HG03025 (cell line): ENCODE measurements around the gene RELCH.
A peak's percentile ranks its signal among the peaks of the same experiment; 100 is the strongest.

Experiments
- ATAC-seq: cut with Tn5 transposase; IDR thresholded peaks from one replicate; pipeline ENCODE4 v1.9.1; 2021; ENCODE audit warnings: mild to moderate bottlenecking, moderate library complexity; ENCODE audit not compliant: unreplicated experiment, low FRiP score

RELCH gene

GRCh38 chr18:62318228-62319180 is 131.4 kb downstream of the RELCH start:
- no peak for ATAC-seq

GRCh38 chr18:62321201-62321600 is 134.1 kb downstream of the RELCH start:
- ATAC-seq = no peak

- ATAC-seq = no peak
These were observed 136.6 kb downstream of the RELCH start for GRCh38 chr18:62323483-62324180.

DNA sequence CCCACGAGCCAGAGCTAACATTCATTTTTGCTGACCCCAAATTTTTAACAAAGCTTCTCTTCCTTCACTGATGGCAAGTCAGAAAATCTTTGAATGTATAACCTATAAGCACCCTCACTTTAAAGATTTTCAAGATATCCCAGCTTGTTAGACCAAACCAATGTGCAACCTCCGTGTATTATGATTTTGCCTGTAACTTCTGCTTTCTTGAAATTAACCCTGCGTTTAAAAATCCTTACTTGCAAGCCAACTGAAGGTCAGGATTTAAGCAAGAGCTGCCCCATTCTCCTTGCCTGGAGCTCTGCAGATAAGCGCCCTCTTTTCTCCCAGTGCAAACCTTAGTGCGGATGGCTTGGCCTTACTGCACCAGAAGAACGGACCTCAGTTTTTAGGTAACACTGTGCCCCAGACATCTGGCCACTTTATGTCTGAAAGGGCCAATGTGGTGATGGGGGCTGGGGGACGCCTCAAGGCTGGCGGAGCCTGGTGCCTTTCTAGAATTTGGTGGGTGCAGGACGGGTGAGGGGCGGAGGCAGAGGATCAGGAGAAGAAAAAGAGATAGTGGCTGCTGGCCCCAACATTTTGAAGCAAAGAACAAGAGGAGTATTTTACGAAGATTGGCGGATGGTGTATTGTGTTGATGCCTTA is 137.2 kb downstream of the RELCH start:
- peak; percentile 1 for ATAC-seq

GRCh38 chr18:62324917-62325805 is 138.1 kb downstream of the RELCH start, which contains the start of gene TNFRSF11A:
TSS of gene TNFRSF11A (plus strand) at chr18:62325310. CDS start at chr18:62325353, 43 bp downstream.
- peak; percentile 54 for ATAC-seq

GRCh38 chr18:62325806-62326645 is 139.0 kb downstream of the RELCH start:
- peak; percentile 32 for ATAC-seq

DNA sequence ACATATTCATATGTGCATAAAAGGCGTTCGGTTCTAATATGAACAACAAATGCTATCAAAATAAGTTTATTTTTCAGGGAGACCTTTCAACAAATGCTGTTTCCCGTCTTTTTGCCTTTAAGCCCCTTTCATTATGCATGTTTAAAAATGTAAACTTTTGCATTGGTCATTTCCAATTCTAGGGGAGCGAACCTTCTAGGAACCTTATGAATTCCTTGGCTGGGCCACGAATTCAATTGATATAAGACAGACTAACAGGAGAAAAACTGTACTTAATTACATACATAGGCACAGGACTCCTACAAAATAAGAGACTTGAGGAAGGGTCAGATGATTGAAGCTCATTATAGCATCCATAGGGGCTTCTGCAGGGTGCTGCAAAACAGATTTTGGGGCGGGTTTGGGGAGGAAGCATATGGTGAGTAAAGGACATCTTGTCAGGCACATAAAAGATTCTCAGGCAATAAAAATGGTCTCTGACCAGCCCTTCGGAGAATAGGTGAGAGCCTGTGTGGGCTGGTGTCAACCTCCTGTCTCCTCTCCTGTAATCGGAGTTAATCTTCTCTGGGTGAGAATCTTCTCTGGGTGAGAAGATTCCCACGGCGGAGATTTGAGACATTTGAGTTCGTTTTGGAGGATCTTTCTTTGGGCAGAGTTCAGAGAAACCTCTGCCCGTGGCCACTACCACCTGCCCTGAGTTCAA is 139.7 kb downstream of the RELCH start:
- no peak for ATAC-seq

- ATAC-seq = no peak
These were observed 140.9 kb downstream of the RELCH start for GRCh38 chr18:62327977-62328376.

DNA sequence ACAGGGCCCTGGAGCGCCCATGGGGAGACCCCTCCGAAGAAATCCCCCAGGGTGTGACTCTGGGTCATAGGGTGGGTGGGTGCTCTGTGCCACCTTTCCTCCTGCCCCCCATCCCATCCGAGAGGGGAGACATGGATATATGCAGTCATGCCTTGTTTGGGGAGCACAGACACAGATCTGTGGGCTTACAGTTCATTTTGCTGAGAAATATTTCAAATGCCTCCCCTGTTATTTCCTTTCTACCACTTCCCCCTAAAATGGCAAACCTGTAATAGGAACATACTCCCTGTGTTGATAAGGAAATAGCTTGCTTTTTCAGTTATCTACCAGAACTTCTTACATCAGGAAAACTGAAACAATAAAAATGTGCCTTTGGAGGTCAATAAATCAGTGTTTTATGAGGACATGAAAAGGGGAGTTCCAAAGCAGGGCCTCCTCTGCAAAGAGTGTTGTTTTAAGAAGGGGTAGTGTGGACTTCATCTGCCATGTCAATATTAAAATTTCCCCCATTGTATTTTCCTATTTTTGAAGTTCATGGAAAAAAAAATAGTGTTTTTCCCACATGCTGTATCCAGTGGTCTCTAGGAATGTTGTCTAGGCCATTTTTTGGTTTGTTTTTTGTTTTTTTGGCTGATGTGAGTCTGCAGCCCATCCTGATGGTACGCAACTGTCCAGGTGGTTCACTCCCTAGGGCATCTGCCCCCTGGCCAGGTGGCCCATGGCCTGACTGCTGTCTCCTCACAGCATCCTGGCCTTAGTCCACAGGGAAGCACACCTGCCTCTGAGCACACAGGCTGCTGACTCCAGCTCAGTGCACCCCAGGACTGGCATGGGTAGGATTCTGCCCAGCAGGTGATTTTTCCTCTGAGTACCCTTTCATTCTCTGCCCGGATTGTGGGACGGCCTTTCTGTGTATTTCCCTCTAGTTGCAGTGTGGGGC is 141.8 kb downstream of the RELCH start:
- no peak for ATAC-seq

DNA sequence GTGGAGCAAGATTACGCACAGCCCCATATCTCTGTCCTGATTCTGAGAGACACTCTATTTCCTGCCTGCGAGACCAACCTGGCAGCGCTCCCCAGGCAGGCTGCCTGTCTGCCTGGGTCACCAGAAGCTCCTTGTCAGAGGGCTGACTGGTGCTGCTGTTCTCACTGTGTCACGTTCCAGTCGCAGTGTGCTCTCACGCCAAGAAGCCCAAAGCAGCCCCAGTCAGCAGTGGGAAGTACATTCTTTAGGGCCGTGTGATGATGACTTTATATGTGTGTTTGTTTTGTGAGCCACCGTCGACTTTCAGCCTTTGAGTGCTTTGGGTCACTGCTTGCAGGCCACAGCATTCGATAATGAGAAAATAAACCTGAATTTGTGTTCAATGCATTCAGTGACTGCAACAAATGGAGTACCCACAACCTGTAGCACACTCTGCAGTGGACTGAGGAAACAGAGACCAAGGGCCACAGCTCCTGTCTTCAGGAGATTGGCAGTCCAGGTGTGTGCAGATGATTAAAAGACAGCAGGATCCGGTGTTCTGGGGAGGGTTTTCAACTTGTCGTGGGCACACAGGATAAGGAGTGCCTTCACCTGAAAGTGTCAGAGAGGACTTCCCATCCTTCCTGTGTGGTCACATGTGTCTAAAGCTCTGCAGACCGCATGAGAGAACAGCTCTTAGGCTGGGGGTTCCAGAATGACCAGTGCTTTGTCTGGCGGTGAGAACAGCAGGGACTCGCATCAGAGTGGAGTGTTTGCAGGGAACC is 142.8 kb downstream of the RELCH start:
- no peak for ATAC-seq

DNA sequence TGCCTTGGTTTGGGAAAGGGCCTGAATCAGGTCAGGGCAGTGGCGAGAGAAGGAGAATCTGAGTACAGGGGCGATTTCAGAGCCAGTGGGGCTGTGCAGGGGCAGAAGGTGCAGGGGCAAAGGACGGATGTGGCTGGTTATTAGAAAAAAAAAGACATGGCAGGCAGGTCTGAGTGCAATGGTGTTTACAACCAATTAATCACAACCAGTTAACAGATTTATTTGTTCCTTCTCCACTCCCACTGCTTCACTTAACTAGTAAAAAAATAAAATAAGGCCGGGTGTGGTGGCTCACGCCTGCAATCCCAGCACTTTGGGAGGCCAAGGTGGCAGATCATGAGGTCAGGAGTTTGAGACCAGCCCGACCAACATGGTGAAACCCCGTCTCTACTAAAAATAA is 143.6 kb downstream of the RELCH start:
- no peak for ATAC-seq

DNA sequence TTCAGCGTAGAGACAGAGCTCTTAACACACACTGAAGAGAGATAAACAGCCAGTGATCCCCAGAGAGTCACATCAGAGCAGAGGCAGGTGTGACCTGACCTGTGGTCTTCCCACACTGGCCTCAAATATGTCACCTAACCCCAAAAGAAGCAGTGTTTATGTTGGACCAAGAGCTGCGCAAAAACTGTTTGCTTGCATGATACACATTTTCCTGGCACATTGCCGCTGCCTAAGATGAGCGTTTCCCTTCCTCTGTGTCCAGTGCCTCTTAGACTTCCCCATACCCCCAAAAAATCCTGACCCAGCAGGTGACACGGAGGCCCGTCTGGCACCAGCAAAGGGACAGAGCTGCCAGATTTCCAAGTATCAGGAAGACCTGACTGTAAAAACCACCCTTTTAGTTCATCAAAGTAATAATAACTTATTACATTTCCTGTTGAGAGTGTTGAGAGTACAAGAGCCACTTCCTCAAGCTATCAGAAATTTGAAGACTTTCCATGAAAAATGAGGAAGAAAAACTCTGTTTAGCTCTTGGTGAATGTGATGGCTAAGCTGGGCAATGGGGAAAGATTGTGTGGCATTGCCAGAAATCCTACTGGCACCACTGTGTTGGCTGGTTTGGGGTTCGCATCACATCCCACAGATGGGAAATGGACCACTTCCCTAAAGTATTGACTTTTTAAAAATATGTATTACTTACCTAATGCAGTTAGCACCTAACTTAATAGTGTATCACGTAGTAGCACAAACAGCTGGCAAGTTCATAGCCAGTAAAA is 144.7 kb downstream of the RELCH start:
- no peak for ATAC-seq

DNA sequence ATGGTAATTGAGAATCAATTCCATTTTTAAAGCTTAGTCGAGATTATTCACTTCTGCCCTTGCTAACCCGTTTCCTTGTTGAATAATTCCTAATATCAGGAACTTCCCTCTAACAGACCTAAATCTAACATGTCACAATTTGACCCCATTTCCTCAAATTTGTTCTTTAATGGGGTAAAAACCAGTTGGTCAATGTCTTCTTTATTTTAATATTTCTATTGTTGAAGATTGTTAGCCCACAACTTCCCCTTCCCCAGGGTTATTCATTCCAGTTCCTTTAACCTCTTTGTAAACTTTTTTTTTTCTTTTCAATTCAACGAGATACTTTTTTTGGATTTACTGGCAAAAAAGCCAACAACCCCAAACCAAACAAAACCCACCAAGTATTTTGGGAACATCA is 145.4 kb downstream of the RELCH start:
- no peak for ATAC-seq

DNA sequence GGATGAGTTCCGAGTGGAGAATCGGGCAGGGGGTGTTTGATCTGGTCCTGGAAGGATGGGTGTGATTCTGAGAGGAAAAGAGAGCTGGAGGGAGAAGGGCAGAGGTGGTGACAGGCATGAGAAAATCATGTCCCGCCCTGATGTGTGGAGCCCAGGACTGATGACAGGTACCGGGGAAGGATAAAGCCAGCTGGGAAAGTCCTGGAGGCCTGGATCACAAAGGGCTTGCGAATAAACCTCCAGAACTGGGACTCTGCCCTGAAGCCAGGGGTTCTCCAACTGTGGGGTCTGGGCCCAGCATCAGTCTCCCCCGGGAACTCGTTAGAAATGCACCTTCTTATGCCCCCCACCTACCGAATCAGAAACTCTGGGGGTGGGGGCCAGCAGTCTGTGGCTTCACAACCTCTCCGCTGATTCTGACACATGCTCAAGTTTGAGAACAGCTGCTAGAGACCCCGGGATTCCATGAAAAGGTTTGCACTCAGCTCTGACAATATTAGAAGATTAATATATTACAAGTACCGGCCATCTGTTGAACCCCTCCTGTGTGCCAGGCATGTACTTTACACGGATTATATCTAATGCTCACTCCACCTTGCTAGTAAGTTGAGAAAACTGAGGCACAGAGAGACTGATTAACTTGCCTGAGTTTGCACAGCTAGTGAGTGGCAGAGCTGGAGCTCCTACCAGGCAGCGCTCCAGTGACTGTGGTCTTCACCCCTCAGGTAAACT is 146.1 kb downstream of the RELCH start:
- no peak for ATAC-seq

- ATAC-seq = no peak
These were observed 147.1 kb downstream of the RELCH start for GRCh38 chr18:62334120-62334519.
